ENCODE measurements around the gene ATP6V0D1.

Gene ATP6V0D1

GRCh38 chr16:67463691-67464090 lies 17.3 kb downstream of the ATP6V0D1 start:
- in situ Hi-C loops (cut with HindIII; ENCODE audit: low sequenced_read_pairs) = no loop called here

GRCh38 chr16:67463059-67463458 lies 17.9 kb downstream of the ATP6V0D1 start:
- in situ Hi-C loops (cut with HindIII; ENCODE audit: low sequenced_read_pairs) = no loop called here

- in situ Hi-C loops (cut with HindIII; ENCODE audit: low sequenced_read_pairs) = no loop called here
Measured at GRCh38 chr16:67462279-67462655, 18.7 kb downstream of the ATP6V0D1 start.

- in situ Hi-C loops (cut with HindIII; ENCODE audit: low sequenced_read_pairs) = no loop called here
Measured at GRCh38 chr16:67461600-67462278, 19.2 kb downstream of the ATP6V0D1 start.

GRCh38 chr16:67460961-67461360 lies 20.0 kb downstream of the ATP6V0D1 start:
- in situ Hi-C loops (cut with HindIII; ENCODE audit: low sequenced_read_pairs) = no loop called here

GRCh38 chr16:67460168-67460567 lies 20.8 kb downstream of the ATP6V0D1 start:
- in situ Hi-C loops (cut with HindIII; ENCODE audit: low sequenced_read_pairs) = no loop called here

GRCh38 chr16:67459861-67460150 lies 21.2 kb downstream of the ATP6V0D1 start:
- in situ Hi-C loops (cut with HindIII; ENCODE audit: low sequenced_read_pairs) = no loop called here

GRCh38 chr16:67459066-67459860 lies 21.7 kb downstream of the ATP6V0D1 start:
- in situ Hi-C loops (cut with HindIII; ENCODE audit: low sequenced_read_pairs) = no loop called here

GRCh38 chr16:67458121-67458641 lies 22.8 kb downstream of the ATP6V0D1 start:
- in situ Hi-C loops (cut with HindIII; ENCODE audit: low sequenced_read_pairs) = no loop called here

GRCh38 chr16:67457611-67458010 lies 23.3 kb downstream of the ATP6V0D1 start:
- in situ Hi-C loops (cut with HindIII; ENCODE audit: low sequenced_read_pairs) = no loop called here

- in situ Hi-C loops (cut with HindIII; ENCODE audit: low sequenced_read_pairs) = no loop called here
Measured at GRCh38 chr16:67456391-67457081, 24.4 kb downstream of the ATP6V0D1 start.

- in situ Hi-C loops (cut with HindIII; ENCODE audit: low sequenced_read_pairs) = no loop called here
Measured at GRCh38 chr16:67454852-67455251, 26.1 kb downstream of the ATP6V0D1 start.

GRCh38 chr16:67454104-67454503 lies 26.9 kb downstream of the ATP6V0D1 start:
- in situ Hi-C loops (cut with HindIII; ENCODE audit: low sequenced_read_pairs) = no loop called here

GRCh38 chr16:67451704-67452435 lies 29.1 kb downstream of the ATP6V0D1 start:
- in situ Hi-C loops (cut with HindIII; ENCODE audit: low sequenced_read_pairs) = no loop called here

GRCh38 chr16:67451061-67451703 lies 29.8 kb downstream of the ATP6V0D1 start:
- in situ Hi-C loops (cut with HindIII; ENCODE audit: low sequenced_read_pairs) = no loop called here

GRCh38 chr16:67449739-67450138 lies 31.2 kb downstream of the ATP6V0D1 start:
- in situ Hi-C loops (cut with HindIII; ENCODE audit: low sequenced_read_pairs) = loop anchor here (10.0 kb wide), 1 partner anchor 185 kb away; no protein-coding TSS in a partner anchor

GRCh38 chr16:67449336-67449735 lies 31.6 kb downstream of the ATP6V0D1 start:
- in situ Hi-C loops (cut with HindIII; ENCODE audit: low sequenced_read_pairs) = loop anchor here (10.0 kb wide), 1 partner anchor 185 kb away; no protein-coding TSS in a partner anchor

GRCh38 chr16:67448580-67448979 lies 32.4 kb downstream of the ATP6V0D1 start:
- in situ Hi-C loops (cut with HindIII; ENCODE audit: low sequenced_read_pairs) = loop anchor here (10.0 kb wide), 1 partner anchor 184 kb away; no protein-coding TSS in a partner anchor

- in situ Hi-C loops (cut with HindIII; ENCODE audit: low sequenced_read_pairs) = loop anchor here (10.0 kb wide), 1 partner anchor 183 kb away; no protein-coding TSS in a partner anchor
Measured at GRCh38 chr16:67447508-67448076, 33.4 kb downstream of the ATP6V0D1 start.
